Neural progenitor cell (in vitro differentiated cells): ENCODE results near the gene HNRNPLL. TPM values are rescaled to one million over a fixed set of nuclear protein-coding genes. Genes with fewer than 3 reads are reported as not detected.
A peak's percentile ranks its signal among the peaks of the same experiment; 100 is the strongest.
"Not testable (repeated sequence)": the region's sequence is repeated elsewhere in the genome, so short reads cannot be mapped to it uniquely, and the experiment has no call there.

ENCODE experiments used
- DNase-seq: peaks from one replicate; pipeline ENCODE4 v3.0.0-alpha.2; 2016; ENCODE audit warnings: low spot score
- H2AFZ ChIP-seq: fragments of 200-600 bp; sonication (generic); replicated peaks from 2 replicates; pipeline ENCODE4 v1.6.1; 2016; ENCODE audit warnings: antibody characterized with exemption
- H3F3A ChIP-seq: fragments of 200-600 bp; sonication (generic); 2 replicates; pipeline ENCODE4 v1.6.1; 2016; ENCODE audit warnings: antibody characterized with exemption, low read depth
- H3K27ac ChIP-seq: fragments of 200-600 bp; sonication (generic); 2 replicates; pipeline ENCODE4 v1.5.1; 2016; ENCODE audit warnings: mild to moderate bottlenecking
- H3K27me3 ChIP-seq: fragments of 200-600 bp; sonication (generic); 2 replicates; pipeline ENCODE4 v1.6.1; 2016; ENCODE audit warnings: mild to moderate bottlenecking, moderate library complexity
- H3K36me3 ChIP-seq: fragments of 200-600 bp; sonication (generic); 2 replicates; pipeline ENCODE4 v1.5.1; 2016
- H3K4me1 ChIP-seq: fragments of 200-600 bp; sonication (generic); 2 replicates; pipeline ENCODE4 v1.6.1; 2016; ENCODE audit warnings: mixed run types
- H3K4me2 ChIP-seq: fragments of 200-600 bp; sonication (generic); 2 replicates; pipeline ENCODE4 v1.6.1; 2016
- H3K4me3 ChIP-seq: fragments of 200-600 bp; sonication (generic); 2 replicates; pipeline ENCODE4 v1.5.1; 2016
- H3K79me2 ChIP-seq: fragments of 200-600 bp; sonication (generic); 2 replicates; pipeline ENCODE4 v1.6.1; 2016; ENCODE audit warnings: low read depth
- H3K9ac ChIP-seq: fragments of 200-600 bp; sonication (generic); 2 replicates; pipeline ENCODE4 v1.6.1; 2016
- H3K9me3 ChIP-seq: fragments of 200-600 bp; sonication (generic); 2 replicates; pipeline ENCODE4 v1.5.1; 2016; ENCODE audit warnings: low read depth
- H4K20me1 ChIP-seq: fragments of 200-600 bp; sonication (generic); 2 replicates; pipeline ENCODE4 v1.6.1; 2016; ENCODE audit warnings: low read depth
- H3K27ac Mint-ChIP-seq: 3 replicates; pipeline ENCODE4 v1.8.0; 2021; ENCODE audit warnings: mixed read lengths
- H3K27me3 Mint-ChIP-seq: 2 replicates; pipeline ENCODE4 v1.8.0; 2022; ENCODE audit warnings: low read depth, mild to moderate bottlenecking, inconsistent platforms, moderate library complexity, mixed read lengths; ENCODE audit not compliant: insufficient read depth
- H3K36me3 Mint-ChIP-seq: 3 replicates; pipeline ENCODE4 v1.8.0; 2021; ENCODE audit warnings: mixed read lengths
- H3K4me1 Mint-ChIP-seq: 3 replicates; pipeline ENCODE4 v1.8.0; 2021; ENCODE audit warnings: mixed read lengths
- H3K4me3 Mint-ChIP-seq: 3 replicates; pipeline ENCODE4 v1.8.0; 2021; ENCODE audit warnings: mild to moderate bottlenecking, moderate library complexity, mixed read lengths
- H3K9me3 Mint-ChIP-seq: 3 replicates; pipeline ENCODE4 v1.8.0; 2020; ENCODE audit warnings: mixed read lengths
- CTCF ChIP-seq: fragments of 200-600 bp; sonication (generic); IDR thresholded peaks from 2 replicates; pipeline ENCODE4 v1.5.1; 2017; ENCODE audit warnings: antibody characterized with exemption, mild to moderate bottlenecking
- EZH2 ChIP-seq: fragments of 200-600 bp; sonication (generic); IDR thresholded peaks from 2 replicates; pipeline ENCODE4 v1.6.1; 2017; ENCODE audit warnings: antibody characterized with exemption, mild to moderate bottlenecking, moderate library complexity
- EZH2phosphoT487 ChIP-seq: fragments of 200-600 bp; sonication (generic); IDR thresholded peaks from 2 replicates; pipeline ENCODE4 v1.6.1; 2017; ENCODE audit warnings: antibody characterized with exemption
- total RNA-seq: library from RNA; depleted of rRNA; stranded (reverse); fragments of >200 nt; gene quantifications from 2 replicates; pipeline ENCODE4 v1.2.3, GENCODE V29; 2015; ENCODE audit warnings: low replicate concordance

The HNRNPLL gene
- total RNA-seq, 1 donor from 2014 or later, result 109 TPM

GRCh38 chr2:38613849-38614213 lies 11.1 kb upstream of the HNRNPLL start:
- no peak overlapping the region for H3K27ac Mint-ChIP-seq
- H3K4me2 ChIP-seq, result no peak overlapping the region
- H3K27me3 Mint-ChIP-seq, result peaks cover 4% of the 10 kb centered on the region

GRCh38 chr2:38613126-38613848 lies 10.6 kb upstream of the HNRNPLL start:
- H3K9ac ChIP-seq, result no peak overlapping the region
- Mint-ChIP-seq H3K9me3 (peaks cover 2% of the 10 kb centered on the region), H3K4me3 (no peak overlapping the region), H3K27ac (no peak overlapping the region), H3K4me1 (no peaks in the 10 kb centered on the region), H3K27me3 (peaks cover 4% of the 10 kb centered on the region), H3K36me3 (no peaks in the 10 kb centered on the region)
- no peaks in the 10 kb centered on the region for H3K79me2 ChIP-seq
- DNase-seq, result no peak
- H3K9me3 ChIP-seq, result no peaks in the 10 kb centered on the region
- no peaks in the 10 kb centered on the region for H4K20me1 ChIP-seq
- no peaks in the 10 kb centered on the region for H3K27me3 ChIP-seq
- no peak overlapping the region for H3K4me3 ChIP-seq
- TF ChIP-seq EZH2 (no peak), EZH2phosphoT487 (no peak), CTCF (no peak)
- no peak overlapping the region for H3K4me2 ChIP-seq
- no peak overlapping the region for H3K27ac ChIP-seq
- no peaks in the 10 kb centered on the region for H3F3A ChIP-seq
- H3K36me3 ChIP-seq, result no peaks in the 10 kb centered on the region
- H2AFZ ChIP-seq, result no peak overlapping the region
- no peaks in the 10 kb centered on the region for H3K4me1 ChIP-seq

More at GRCh38 chr2:38613849-38614213, 11.1 kb upstream of the HNRNPLL start:
- Histone ChIP-seq H2AFZ (no peak overlapping the region), H3K79me2 (no peaks in the 10 kb centered on the region), H3K4me1 (no peaks in the 10 kb centered on the region), H4K20me1 (no peaks in the 10 kb centered on the region), H3K9me3 (no peaks in the 10 kb centered on the region), H3K36me3 (no peaks in the 10 kb centered on the region), H3K27me3 (no peaks in the 10 kb centered on the region), H3K27ac (no peak overlapping the region), H3K4me3 (no peak overlapping the region), H3K9ac (no peak overlapping the region), H3F3A (no peaks in the 10 kb centered on the region)
- no peak for DNase-seq
- Mint-ChIP-seq H3K9me3 (peaks cover 2% of the 10 kb centered on the region), H3K4me1 (peaks cover 3% of the 10 kb centered on the region), H3K4me3 (no peak overlapping the region), H3K36me3 (no peaks in the 10 kb centered on the region)
- no peak for TF ChIP-seq EZH2phosphoT487
- no peak for TF ChIP-seq EZH2
- TF ChIP-seq CTCF, result no peak

- peaks cover 4% of the 10 kb centered on the region for H3K27me3 Mint-ChIP-seq
- H3K27ac Mint-ChIP-seq, result no peak overlapping the region
- no peaks in the 10 kb centered on the region for H4K20me1 ChIP-seq
- H2AFZ ChIP-seq, result no peak overlapping the region
- H3K4me1 Mint-ChIP-seq, result peaks cover 2% of the 10 kb centered on the region
- no peak for DNase-seq
- H3K79me2 ChIP-seq, result no peaks in the 10 kb centered on the region
- H3F3A ChIP-seq, result no peaks in the 10 kb centered on the region
- no peak overlapping the region for H3K4me3 Mint-ChIP-seq
- H3K4me1 ChIP-seq, result no peaks in the 10 kb centered on the region
- no peaks in the 10 kb centered on the region for H3K9me3 ChIP-seq
- no peaks in the 10 kb centered on the region for H3K27me3 ChIP-seq
- no peak overlapping the region for H3K9ac ChIP-seq
- H3K36me3 ChIP-seq, result no peaks in the 10 kb centered on the region
- H3K4me3 ChIP-seq, result no peak overlapping the region
- peaks cover 2% of the 10 kb centered on the region for H3K9me3 Mint-ChIP-seq
- TF ChIP-seq EZH2phosphoT487, result no peak
- no peak for TF ChIP-seq EZH2
- no peak for TF ChIP-seq CTCF
- no peaks in the 10 kb centered on the region for H3K36me3 Mint-ChIP-seq
- H3K27ac ChIP-seq, result no peak overlapping the region
- H3K4me2 ChIP-seq, result no peak overlapping the region
Measured at GRCh38 chr2:38610851-38611801, 8.4 kb upstream of the HNRNPLL start.

- Mint-ChIP-seq H3K27ac (peak overlapping the region; percentile 48), H3K4me1 (peaks cover 14% of the 10 kb centered on the region)
- not testable (repeated sequence) for H3K27me3 Mint-ChIP-seq, H3K27me3 ChIP-seq, H3K36me3 ChIP-seq, H2AFZ ChIP-seq, H3K27ac ChIP-seq, H3F3A ChIP-seq, H3K4me3 Mint-ChIP-seq, H3K4me1 ChIP-seq, H3K9me3 Mint-ChIP-seq, DNase-seq, H3K4me3 ChIP-seq, H4K20me1 ChIP-seq, H3K9me3 ChIP-seq, H3K4me2 ChIP-seq, H3K79me2 ChIP-seq, H3K9ac ChIP-seq, H3K36me3 Mint-ChIP-seq
Measured at GRCh38 chr2:38609246-38609645, 6.5 kb upstream of the HNRNPLL start.
